ENCODE measurements around the gene ALG5.

- TF ChIP-seq EZH2 (IDR thresholded peaks at IDR 0.05; ENCODE audit: insufficient read depth, poor library complexity, severe bottlenecking) (no peak), EZH2phosphoT487 (IDR thresholded peaks at IDR 0.05; ENCODE audit: insufficient read depth, low read depth) (no peak)
These were observed 11.9 kb upstream of the ALG5 start for GRCh38 chr13:37011002-37011401.
